AG09319 (cell line): ENCODE measurements around the gene CCDC60.

Experiments used
- DNase-seq: peaks from one replicate; pipeline ENCODE4 v3.0.0-alpha.2; 2010; ENCODE audit warnings: low read depth; ENCODE audit errors: extremely low read depth
- CTCF ChIP-seq: IDR thresholded peaks from 2 replicates; pipeline ENCODE4 v1.5.1; 2011; ENCODE audit warnings: low read depth, mild to moderate bottlenecking, inconsistent platforms, low read length, moderate library complexity

The CCDC60 gene

GRCh38 chr12:119302451-119303080, 32.0 kb upstream of the CCDC60 start:
- DNase-seq, result no peak
- TF ChIP-seq CTCF, result no peak

- no peak for DNase-seq
- no peak for TF ChIP-seq CTCF
These were observed 27.9 kb upstream of the CCDC60 start for GRCh38 chr12:119306593-119306992.

DNA sequence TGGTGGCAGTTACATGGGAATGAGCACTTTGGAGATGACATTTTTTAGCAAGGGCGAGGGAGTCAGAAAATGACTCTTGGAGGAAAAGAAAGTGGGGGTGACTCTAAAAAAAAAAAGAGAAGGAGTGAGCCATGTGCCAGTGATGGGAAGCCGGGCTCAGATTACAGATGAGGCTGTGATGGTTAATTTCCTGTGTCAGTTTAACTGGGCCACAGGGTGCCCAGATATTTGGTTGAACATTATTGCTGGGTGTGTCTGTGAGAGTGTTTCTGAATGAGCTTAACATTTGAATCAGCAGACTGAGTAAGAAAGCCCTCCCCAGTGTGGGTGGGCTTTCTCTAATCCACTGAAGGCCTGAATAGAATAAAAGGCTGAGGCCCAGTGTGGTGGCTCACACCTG, 26.8 kb upstream of the CCDC60 start:
- no peak for DNase-seq
- TF ChIP-seq CTCF, result no peak

DNA sequence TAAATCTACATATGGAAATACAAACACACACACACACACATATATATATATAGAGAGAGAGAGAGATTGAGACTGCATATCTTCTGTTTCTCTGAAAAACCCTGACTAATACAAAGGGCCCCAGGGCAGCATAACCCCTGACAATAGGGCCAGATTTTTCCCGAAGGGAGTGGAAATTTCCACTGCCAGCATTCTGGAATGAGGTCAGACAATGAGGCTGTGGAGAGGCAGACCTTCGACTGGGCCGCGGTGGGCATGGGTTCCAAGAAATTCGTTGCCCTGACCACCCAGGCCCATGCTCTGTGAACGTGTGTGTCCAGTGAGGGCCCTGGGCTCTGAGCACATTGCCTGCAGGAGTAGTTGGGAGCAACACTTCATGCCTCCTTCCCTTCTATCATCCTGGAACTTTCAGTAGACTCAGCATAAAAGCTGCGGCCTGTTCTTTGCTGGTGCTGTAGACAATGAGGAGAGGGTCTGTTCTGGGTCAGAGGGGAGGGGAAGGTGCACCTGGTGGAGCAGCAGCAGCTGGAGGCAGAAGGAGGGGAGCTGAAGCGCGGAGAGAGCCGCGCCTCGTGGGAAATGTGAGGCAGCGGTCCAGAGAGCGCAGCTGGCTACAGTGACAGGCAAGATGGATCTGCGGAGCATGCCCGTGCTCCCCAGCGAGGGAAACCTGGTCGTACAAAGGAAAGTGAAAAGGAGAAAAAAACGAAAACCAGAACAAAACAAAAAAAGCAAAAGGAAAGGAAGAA, 25.6 kb upstream of the CCDC60 start:
- no peak for DNase-seq
- TF ChIP-seq CTCF, result no peak

GRCh38 chr12:119311878-119312277, 22.7 kb upstream of the CCDC60 start:
- no peak for TF ChIP-seq CTCF
- no peak for DNase-seq

DNA sequence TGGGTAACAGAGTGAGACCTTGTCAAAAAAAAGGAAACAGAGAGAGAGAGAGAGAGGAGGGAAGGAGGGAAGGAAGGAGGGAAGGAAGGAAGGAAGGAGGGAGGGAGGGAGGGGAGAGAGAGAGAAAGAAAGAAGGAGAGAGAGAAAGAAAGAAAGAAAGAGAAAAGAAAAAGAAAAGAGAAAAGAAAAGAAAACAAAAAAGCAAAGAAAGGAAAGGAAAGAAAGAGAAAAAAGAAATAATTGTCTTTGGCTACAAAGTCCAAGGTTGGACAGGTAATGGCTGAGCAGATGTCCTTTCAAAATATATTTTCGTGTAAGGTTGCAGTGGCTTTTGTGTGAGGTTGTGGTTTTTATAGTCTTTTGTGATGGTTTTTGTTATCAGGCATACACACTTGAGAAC, 21.6 kb upstream of the CCDC60 start:
- DNase-seq, result no peak
- no peak for TF ChIP-seq CTCF

GRCh38 chr12:119314290-119314689, 20.2 kb upstream of the CCDC60 start:
- no peak for TF ChIP-seq CTCF
- DNase-seq, result no peak
